HG03469 (cell line): ENCODE measurements around the gene LINGO3.

Experiments
- ATAC-seq: cut with Tn5 transposase; IDR thresholded peaks from one replicate; pipeline ENCODE4 v1.9.1; 2021; ENCODE audit warnings: mild to moderate bottlenecking, moderate library complexity, moderate number of reproducible peaks; ENCODE audit not compliant: unreplicated experiment

The LINGO3 gene

DNA sequence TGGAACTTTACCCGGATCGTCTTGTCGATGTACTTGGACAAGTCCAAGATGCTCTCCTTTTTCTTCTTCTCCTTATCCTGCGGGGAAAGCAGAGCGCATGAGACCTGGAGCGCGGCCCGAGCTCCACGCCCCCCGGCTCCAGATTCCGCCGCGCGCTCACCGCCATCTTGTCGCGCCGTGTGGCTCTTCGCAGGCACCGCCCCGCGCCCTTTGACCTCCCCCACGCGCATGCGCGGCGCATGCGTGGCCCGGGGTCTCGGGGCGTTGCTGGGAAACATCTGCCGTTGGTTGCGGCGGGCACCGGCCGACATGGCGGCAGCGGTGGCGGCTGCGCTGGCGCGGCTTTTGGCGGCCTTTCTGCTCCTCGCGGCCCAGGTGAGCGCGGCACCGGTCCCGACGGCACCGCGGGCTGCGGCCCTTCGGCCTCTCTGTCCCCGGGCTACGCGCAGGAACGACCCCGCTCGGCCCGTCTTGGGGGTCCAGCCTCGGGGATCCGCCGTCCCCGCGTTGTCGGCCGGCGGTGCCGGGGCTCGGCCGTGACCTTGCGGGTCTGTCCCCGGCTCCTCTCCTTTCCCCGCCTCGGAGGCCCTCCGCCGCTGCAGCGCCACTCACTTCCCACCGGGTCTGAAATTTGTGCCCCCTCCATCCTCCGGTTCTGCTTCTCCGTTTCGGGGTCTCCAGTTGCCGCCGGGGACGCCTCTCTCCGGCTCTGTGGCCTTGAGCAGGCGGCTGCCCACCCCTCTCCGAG lies 20.6 kb upstream of the LINGO3 start, which contains the start of the genes LSM7 and SPPL2B:
TSS of gene LSM7 (minus strand) at position 186 of the 748 bp plus-strand sequence. CDS start at position 166, 20 bp downstream.
TSS of gene SPPL2B (plus strand) at position 284 of the 748 bp plus-strand sequence. CDS start at position 310, 26 bp downstream.
- no peak for ATAC-seq

DNA sequence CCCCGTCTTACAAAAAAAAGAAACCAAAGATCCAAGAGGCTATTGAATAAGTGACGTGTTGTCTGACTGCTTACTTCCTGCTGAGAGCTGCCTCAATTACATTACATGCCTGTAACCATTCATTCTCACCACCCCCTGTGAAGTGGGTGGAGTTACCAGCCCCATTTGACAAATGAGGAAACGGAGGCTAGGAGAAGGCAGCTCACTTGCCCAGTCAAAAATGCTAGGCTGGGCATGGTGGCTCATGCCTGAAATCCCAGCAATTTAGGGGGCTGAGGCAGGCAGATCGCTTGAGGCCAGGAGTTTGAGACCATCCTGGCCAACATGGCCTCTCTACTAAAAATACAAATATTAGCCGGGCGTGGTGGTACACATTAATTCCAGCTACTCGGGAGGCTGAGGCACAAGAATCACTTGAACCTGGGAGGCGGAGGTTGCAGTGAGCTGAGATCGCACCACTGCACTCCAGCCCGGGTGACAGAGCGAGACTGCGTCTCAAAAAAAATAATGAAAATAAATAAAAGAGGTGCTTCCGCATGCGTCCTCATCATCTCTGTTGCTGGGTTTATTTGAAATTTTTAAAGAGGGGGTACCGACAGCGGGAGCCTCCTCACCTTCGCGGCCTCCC lies 19.9 kb upstream of the LINGO3 start:
- ATAC-seq: no peak

DNA sequence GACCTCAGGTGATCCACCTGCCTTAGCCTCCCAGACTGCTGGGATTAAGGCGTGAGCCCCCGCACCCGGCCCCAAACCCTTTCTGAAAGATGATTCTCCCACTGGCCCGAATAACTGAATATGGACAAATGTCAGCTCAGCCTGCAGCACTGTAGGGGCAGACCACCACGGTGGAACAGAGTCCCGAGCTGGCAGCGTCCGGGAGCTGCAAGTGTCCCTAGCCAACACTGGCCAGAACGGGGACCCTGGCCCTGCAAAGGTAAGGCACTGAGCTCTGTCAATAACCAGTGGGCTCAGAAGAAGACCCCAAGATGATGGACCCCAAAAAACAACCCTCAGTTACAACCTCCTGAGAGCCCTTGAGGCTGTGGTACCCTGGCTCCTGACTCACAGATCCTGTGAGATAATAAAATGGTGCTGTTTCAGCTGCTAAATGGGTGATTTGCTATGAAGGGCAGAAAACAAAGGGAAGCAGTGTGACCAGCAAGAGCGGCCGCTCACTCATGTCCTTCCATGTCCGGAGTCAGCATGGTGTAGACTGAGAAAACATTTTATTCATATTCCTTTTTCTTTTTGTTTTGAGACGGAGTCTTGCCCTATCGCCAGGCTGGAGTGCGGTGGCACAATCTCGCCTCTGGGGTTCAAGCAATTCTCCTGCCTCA lies 18.9 kb upstream of the LINGO3 start:
- no peak for ATAC-seq

DNA sequence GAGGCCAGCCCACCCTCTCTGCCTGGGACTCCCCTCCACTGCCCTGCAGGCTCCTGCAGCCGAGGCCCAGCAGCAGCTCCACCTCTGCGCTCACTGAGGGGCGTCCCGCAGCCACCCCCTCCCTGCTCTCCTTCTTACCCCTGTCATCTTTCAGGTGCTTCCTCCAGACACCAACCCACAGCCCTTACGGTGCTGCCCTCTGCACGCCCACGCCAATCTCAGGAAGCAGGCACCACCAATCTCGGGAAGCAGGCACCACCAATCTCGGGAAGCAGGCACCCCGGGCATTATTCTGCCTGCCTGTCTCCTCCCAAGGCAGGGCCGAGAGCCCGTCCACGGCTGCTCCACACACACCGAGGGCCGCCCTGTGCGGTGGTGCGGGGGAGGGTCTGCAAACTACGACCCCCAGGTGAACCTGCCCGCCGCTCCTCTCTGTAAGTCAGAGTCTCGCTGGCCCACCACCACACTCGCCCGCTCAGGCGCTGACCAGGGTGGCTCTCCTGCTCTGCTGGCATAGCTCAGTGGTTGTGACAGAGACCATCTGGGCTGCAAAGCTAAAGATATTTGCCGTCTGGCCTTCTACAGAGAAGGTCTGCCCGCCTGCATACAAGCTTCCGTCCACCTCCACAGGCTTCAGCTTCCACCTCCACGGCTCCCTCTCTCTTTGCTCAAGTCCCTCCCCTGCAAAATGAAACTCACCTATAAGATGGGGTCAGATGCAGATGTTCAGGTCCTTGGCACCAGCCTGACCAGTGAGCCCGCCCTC lies 17.5 kb upstream of the LINGO3 start:
- ATAC-seq: no peak

DNA sequence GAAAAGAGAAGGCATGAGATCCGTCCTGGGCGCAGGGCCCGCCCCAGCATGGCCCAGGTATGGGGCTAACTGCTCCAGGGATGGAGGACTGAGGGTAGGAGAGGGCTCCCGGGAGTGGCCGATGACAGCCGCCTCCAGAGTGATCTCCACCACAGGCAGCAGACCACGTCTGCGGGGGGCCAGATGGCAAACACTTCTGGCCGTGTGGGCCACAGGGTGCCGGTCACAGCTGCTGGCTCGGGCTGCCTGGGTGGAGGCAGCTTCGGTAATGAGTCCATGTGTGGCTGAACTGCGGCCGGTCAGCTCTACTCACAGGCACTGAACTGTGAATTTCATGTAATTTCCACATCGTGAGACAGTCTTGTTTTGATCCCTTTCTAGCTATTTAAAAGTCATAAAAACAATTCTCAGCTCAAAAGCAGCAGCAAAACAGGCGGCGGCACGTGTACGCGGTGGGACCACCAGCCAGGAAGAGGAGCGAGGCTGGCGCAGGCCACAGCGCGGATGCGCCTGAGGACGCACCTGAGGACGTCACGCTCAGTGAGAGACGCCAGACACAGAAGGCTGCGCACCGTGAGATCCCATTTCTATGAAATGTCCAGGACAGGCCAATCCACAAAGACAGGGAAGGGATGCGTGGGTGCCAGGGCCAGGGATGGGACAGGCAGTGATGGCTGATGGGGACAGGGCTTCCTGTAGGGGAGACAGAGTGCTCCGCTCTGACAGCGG lies 16.4 kb upstream of the LINGO3 start:
- no peak for ATAC-seq

DNA sequence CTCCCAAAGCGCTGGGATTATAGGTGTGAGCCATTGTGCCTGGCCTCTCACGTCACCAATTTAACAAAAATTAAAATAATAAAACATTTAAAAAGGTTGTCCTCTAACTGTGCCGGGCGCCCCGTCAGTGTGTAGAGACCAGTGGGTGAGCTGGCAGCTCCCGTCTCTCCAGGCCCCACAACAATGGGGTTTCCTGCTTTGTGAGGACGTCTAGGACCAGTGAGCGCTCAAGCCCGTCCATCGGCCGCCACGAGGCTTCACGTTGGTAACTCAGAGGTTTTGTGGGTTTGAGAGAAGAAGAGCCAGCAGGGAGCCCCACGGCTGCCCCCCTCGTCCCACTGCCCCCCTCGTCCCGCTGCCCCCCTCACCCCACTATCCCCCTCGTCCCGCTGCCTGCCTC lies 15.8 kb upstream of the LINGO3 start:
- ATAC-seq: no peak

DNA sequence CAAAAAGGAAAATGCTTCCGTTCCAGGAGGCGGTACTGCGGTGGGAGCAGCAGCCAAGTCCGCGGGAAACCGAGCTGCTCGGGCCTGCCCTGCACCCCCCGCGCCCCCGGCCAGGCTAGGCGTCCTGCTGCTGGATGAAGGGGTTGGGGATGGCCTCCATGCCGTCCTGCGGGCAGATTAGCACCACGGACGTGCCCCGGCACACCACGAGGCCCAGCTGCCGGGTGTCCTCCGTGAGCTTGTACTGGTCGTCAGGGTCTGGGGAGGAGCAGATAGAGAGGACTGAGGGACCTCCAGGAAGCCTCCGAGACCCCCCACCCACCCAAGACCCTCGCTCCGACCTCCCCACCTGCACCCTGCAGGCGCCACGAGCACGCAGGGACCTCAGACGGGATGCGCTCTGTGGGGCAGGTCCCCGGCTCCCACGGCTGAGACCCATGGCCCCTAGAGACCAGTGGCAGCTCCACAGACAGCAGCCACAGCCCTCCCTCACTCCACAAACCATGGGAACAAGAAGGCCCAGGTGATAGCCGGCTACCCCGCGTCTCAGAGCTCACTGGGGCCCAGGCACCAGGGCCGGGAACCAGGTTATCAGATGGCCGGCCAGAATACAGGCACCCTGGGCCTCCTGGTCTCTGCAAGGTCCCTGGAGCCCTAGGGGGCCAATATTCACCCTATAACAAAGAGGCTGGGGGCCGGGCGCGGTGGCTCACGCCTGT lies 13.8 kb upstream of the LINGO3 start:
- ATAC-seq: no peak

DNA sequence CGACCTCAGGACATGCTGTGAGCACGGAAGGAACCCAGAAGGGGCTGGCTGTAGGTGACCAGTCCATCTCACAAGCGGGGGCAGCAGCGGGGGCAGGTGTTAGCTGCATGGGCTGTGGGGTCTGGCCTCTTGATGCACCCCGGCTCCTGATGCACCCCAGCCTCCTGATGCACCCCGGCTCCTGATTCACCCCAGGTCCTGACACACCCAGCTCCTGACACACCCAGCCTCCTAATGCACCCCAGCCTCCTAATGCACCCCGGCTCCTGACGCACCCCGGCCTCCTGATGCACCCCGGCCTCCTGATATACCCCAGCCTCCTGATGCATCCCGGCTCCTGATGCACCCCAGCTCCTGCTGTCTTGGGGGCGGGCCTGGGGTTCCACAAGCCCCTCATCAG lies 13.0 kb upstream of the LINGO3 start:
- ATAC-seq: no peak

DNA sequence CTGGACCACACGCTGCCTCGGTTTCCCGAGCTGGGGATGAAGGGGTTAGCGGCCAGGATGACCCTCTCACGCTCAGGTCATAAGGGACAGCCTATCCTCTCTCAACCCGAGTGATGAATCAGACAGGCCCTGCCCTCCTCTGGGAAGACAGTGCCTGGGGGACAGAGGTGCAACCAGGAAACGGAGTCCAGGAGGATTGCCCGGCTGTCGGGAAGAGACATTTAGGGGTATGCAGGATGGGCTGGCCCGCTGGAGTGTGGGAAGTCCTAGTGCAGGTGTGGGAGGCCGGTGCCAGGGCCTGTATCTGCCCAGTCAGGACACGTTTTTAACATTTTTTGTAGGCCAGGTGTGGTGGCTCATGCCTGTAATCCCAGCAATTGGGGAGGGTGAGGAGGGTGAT lies 12.1 kb upstream of the LINGO3 start:
- no peak for ATAC-seq

DNA sequence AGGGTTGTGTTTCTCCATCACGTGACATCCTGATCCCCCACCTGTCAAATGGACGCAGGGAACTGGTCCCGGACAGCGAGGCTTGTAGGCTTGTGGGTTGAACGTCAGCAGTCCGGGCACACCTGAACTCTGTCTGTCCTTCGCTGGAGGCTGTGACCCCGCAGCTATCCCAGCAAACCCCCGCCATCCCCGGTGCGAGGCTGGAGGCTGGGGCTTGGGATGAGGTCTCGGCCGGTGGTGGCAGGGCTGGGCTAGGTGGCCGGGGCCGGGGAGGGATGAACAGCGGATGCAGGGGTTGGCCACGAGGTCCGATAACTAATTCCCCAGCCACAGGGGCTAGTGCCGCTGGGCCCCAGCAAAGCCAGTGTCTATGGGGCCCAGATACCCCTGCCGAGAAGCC lies 11.6 kb upstream of the LINGO3 start:
- ATAC-seq: no peak

DNA sequence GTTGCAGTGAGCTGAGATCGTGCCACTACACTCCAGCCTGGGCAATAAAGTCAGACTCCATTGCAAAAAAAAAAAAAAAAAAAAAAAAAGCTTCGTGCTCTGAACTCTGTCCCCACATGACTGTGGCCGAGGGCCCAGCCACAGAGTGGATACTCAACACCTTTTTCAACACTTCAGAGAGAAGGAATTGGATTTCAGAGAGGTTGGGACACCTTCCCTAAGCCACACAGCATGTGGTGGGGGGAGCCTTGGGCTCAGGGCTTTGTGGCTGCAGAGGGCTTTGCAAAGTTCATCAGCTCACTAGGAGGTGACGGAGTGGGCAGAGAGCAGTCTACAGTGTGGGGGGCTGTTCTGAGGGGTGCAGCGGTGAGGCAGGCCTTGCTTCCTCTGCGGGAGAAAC lies 11.0 kb upstream of the LINGO3 start:
- ATAC-seq: no peak

DNA sequence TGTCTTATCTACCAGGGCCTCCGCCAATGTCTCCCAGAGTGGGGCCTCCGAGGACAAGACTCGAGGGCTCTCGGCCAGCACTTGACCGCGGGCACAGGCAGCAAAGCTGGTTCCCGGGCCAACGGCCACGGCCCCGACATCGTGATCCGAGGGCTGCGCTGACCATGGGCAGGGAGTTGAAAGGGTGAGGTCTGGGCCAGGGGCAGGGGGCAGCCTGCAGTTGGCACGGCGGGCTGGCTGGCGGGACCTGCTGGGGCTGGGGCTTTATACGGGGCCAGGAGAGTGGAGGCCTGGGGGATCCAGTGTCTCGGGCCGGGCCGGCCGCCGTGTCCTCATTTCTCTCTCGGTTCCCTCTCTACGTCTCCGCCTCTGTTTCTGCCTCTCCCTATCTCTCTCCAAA lies 9.8 kb upstream of the LINGO3 start:
- no peak for ATAC-seq

DNA sequence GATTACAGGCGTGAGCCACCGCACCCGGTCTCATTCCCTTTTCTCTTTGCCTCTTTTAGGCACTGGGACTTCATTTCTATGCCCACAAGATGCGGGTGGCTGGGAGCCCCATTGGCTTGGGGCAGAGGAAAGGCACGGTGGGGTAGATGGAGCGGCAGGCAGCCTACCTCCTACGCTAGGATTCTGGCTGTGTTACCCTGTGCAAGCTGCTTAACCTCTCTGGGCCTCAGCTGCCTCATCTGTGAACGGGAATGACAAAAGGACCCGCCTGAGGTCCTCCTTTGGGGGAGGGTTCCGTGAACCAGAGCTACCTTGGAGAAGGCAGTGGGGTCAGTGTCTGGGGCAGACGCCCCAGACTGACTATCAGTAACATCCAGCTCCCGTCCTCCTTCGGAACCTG lies 9.3 kb upstream of the LINGO3 start:
- no peak for ATAC-seq

DNA sequence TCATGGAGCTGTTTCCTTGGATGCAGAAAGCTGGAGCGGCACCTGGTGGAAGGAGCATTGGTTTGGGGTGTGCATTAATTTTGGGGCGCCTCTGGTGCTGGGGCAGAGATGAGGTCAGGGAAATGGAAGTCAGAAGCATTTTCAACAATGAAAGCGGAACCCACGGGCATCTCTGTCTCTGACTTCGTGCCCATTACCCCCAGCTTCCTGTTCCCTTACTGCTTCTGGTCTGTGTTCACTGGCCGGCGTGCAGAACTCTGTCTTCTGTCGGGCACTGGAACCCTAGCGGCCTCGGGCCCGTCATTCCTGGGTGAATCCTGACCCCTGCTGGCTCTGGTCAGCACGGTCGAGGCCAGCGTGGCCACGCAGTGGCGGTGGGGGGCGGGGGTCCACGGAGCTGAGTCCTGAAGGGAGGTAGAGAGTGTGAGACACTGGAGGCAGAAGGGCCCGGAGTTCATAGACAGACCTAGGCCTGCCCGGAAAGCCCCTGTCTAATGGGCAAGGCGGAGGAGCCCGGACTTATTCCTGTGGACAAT lies 7.9 kb upstream of the LINGO3 start:
- ATAC-seq: no peak

DNA sequence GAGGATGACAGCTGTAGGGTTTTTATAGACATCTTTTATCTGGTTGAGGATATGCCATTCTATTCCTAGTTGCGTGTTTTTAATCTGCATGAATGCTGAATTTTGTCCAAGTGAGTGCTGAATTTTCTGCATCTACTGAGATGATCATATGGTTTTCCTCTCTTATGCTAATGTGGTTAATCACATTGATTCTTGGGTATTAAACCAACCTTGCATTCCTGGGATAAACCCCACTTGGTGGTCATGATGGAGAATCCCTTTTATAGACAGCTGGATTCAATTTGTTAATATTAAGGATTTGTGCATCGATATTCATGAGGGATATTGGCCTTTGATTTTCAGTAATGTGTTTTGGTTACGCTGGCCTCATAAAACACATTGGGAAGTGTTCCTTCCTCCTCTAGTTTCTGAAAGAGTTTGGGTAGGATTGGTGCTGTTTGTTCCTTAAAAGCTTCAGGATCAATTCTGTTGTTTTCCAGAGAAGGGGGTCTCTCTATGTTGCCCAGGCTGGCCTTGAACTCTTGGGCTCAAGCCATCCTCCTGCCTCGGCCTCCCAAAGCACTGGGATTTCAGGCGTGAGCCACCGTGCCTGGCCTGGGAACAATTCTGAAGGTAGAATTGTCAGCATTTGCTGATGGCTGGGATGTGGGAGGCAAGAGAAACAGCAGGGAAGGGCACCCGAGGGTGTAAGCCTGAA lies 7.3 kb upstream of the LINGO3 start:
- ATAC-seq: no peak

DNA sequence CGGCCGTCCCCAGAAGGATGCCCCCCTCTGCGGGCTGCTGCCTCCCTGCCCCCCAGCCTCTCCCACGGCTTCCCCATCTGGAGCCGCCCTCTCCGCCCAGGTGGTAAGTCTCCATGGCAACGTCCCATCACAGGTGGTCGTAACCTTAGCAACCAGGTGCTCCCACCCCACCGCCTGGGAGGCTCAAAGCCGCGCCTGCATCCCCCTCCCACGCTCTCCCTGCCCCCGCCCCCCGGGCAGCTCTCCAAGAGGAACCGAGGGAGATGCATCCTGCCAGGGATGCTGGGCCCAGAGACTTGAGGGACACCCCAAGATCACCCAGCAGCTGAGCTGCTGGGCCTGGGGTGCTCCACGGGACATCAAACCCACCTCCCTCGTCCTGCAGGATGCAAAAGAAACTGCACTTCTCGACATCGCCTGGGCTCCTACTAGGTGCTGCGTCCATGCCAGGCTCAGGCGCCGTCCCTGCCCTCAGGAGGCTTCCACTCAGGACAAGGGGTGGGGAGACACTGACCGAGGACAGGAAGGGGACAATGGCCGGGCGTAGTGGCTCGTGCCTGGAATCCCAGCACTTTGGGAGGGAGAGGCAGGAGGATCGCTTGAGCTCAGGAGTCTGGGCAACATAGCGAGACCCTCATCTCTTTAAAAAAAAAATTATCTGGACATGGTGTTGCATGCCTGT lies 5.0 kb upstream of the LINGO3 start:
- no peak for ATAC-seq

DNA sequence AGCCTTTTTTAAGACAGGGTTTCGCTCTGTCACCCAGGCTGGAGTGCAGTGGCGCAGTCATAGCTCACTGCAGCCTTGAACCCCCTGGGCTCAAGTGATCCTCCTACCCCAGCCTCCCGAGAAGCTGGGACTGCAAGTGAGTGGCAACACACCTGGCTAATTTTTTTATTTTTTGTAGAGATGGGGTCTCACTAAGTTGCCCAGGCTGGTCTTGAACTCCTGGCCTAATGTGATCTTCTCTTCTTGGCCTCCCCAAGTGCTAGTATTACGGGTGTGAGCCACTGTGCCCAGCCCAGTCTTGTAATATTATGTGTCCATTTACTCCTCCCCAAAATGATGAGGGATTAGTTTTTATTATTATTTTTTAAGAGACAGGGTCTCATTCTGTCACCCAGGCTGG lies 3.1 kb upstream of the LINGO3 start:
- no peak for ATAC-seq

DNA sequence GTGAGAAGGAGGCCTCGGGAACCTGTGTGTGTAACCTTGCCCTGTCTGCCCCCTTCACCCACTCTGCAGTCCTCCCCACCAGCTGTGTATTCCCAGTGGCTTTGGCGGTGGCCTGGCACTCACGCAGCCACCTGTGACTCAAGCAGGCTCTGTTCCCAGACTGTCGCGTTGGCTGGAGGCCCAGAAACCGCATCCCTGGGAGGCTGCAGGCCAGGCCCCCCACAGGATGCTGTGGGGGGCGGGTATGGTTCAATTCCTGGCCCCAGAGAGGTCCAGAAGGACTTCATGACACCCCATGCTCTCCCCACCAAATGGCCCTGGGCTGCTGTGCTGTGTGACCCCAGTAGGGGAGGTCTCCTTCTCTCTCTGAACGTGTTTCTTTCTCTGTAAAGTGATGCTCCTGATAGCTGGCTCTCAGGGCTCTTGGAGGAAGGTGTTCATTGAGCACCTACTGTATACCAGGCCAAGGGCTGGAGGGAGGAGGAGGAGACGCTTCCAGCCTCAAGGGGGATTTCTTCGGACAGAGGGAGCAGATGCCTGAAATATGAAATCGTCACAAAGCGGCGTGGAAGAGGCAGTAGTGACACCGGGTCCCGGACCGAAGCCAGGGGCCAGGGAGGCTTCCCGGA lies 1.9 kb upstream of the LINGO3 start:
- ATAC-seq: no peak
